Activated naive CD4-positive, alpha-beta T cell treated with anti-CD3 and anti-CD28 coated beads, Interleukin-2, amount 50 U/mL, for 24 hours (primary cell): ENCODE results near the gene SPINK6.

Experiments
- H3K27ac Mint-ChIP-seq: one replicate; pipeline ENCODE4 v1.8.0; 2021; ENCODE audit warnings: mild to moderate bottlenecking, mixed read lengths
- H3K27me3 Mint-ChIP-seq: one replicate; pipeline ENCODE4 v1.8.0; 2021; ENCODE audit warnings: mixed read lengths
- H3K36me3 Mint-ChIP-seq: one replicate; pipeline ENCODE4 v1.8.0; 2021; ENCODE audit warnings: mixed read lengths
- H3K4me1 Mint-ChIP-seq: one replicate; pipeline ENCODE4 v1.8.0; 2021; ENCODE audit warnings: mixed read lengths
- H3K4me3 Mint-ChIP-seq: one replicate; pipeline ENCODE4 v1.8.0; 2021; ENCODE audit warnings: mild to moderate bottlenecking, mixed read lengths
- H3K9me3 Mint-ChIP-seq: one replicate; pipeline ENCODE4 v1.8.0; 2021; ENCODE audit warnings: mixed read lengths

The SPINK6 gene, protein sequence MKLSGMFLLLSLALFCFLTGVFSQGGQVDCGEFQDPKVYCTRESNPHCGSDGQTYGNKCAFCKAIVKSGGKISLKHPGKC

GRCh38 chr5:148202531-148203203 is at the start of gene SPINK6:
SPINK6 (plus strand) TSS chr5:148203042; CDS start chr5:148203097, 55 bp downstream.
- no peaks in the 10 kb centered on the region for H3K4me1 Mint-ChIP-seq
- H3K36me3 Mint-ChIP-seq: no peaks in the 10 kb centered on the region
- H3K9me3 Mint-ChIP-seq: no peaks in the 10 kb centered on the region
- peaks cover 2% of the 10 kb centered on the region for H3K27me3 Mint-ChIP-seq
- no peak within 1 kb of the TSS for H3K4me3 Mint-ChIP-seq
- H3K27ac Mint-ChIP-seq: no peak within 1 kb of the TSS

GRCh38 chr5:148156609-148157008 is 46.2 kb upstream of the SPINK6 start:
- Mint-ChIP-seq H3K9me3 (no peaks in the 10 kb centered on the region), H3K36me3 (no peaks in the 10 kb centered on the region), H3K4me1 (no peaks in the 10 kb centered on the region), H3K27ac (no peak overlapping the region), H3K4me3 (no peak overlapping the region), H3K27me3 (peaks cover 2% of the 10 kb centered on the region)

GRCh38 chr5:148162038-148162437 is 40.8 kb upstream of the SPINK6 start:
- Mint-ChIP-seq H3K4me3 (no peak overlapping the region), H3K4me1 (no peaks in the 10 kb centered on the region), H3K36me3 (no peaks in the 10 kb centered on the region), H3K27me3 (peaks cover 3% of the 10 kb centered on the region), H3K27ac (no peak overlapping the region), H3K9me3 (no peaks in the 10 kb centered on the region)

GRCh38 chr5:148163345-148163744 is 39.5 kb upstream of the SPINK6 start:
- no peaks in the 10 kb centered on the region for H3K4me1 Mint-ChIP-seq
- no peaks in the 10 kb centered on the region for H3K36me3 Mint-ChIP-seq
- no peak overlapping the region for H3K27ac Mint-ChIP-seq
- peaks cover 3% of the 10 kb centered on the region for H3K27me3 Mint-ChIP-seq
- no peak overlapping the region for H3K4me3 Mint-ChIP-seq
- no peaks in the 10 kb centered on the region for H3K9me3 Mint-ChIP-seq

DNA sequence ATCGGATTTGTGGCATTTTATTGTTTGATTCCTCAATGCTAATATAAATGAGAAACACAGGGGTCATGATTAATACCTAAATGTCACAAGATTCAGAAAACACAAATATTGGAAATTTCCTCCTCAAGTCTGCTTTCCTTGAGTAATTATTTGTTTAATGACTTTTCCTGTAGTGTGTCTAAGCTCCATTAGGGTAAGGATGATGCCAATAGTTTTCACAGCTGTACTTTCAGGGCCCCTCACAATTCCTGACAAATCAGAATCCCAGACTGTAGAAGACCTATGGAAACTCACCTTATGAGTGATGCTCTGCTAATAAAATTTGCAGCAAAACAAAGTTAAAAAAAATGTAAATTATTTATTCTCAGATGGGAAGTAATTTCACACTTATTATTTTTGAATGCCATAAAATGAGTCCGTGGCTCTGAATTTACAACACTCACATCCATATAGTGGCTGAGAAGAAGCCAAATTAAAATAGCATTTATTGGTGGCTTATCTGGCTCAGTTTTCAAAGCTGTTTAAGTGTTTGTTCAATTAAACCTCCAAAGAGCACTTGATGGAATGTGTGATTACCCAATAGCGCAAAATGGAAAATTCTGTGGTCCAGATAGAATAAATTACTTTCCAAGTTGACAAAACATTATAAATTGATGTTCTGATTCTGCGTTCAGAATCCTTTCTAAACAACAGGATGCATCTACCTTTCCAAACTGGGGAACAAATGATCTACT is 36.1 kb upstream of the SPINK6 start:
- H3K9me3 Mint-ChIP-seq: no peaks in the 10 kb centered on the region
- peaks cover 3% of the 10 kb centered on the region for H3K27me3 Mint-ChIP-seq
- H3K4me3 Mint-ChIP-seq: no peak overlapping the region
- no peak overlapping the region for H3K27ac Mint-ChIP-seq
- H3K36me3 Mint-ChIP-seq: no peaks in the 10 kb centered on the region
- H3K4me1 Mint-ChIP-seq: no peaks in the 10 kb centered on the region

- Mint-ChIP-seq H3K27me3 (peaks cover 5% of the 10 kb centered on the region), H3K36me3 (no peaks in the 10 kb centered on the region), H3K4me3 (no peak within 1 kb of the TSS), H3K27ac (no peak within 1 kb of the TSS), H3K4me1 (no peaks in the 10 kb centered on the region), H3K9me3 (no peaks in the 10 kb centered on the region)
Observed at GRCh38 chr5:148168246-148168645, 34.6 kb upstream of the SPINK6 start, which contains the start of gene SPINK14. SPINK14 (plus strand) TSS chr5:148168546; CDS start chr5:148169733, 1,187 bp downstream.

- H3K27ac Mint-ChIP-seq: no peak overlapping the region
- no peaks in the 10 kb centered on the region for H3K36me3 Mint-ChIP-seq
- no peaks in the 10 kb centered on the region for H3K9me3 Mint-ChIP-seq
Observed at GRCh38 chr5:148172377-148172776, 30.5 kb upstream of the SPINK6 start.

DNA sequence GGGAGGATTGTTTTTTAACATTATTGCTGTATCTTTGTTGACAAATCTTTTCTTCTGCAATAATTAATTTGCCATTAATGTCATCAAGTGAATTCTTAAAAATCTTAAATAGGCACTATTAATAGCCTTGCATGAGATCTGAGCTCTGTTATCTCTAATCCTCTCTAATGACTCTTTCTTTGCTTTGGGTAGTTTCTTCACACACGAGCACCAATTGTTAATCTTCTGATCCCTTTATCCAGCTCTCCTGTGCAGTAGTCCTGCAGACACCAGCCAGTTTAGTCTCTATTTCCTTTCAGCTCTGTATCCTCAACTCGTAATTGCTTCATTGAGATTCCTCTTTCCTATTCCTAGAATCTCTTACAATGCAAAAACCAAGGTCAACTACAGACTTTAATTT is 26.4 kb upstream of the SPINK6 start:
- no peaks in the 10 kb centered on the region for H3K36me3 Mint-ChIP-seq
- H3K4me3 Mint-ChIP-seq: no peak overlapping the region

More at GRCh38 chr5:148172377-148172776, 30.5 kb upstream of the SPINK6 start:
- peaks cover 3% of the 10 kb centered on the region for H3K27me3 Mint-ChIP-seq
- H3K4me3 Mint-ChIP-seq: no peak overlapping the region
- no peaks in the 10 kb centered on the region for H3K4me1 Mint-ChIP-seq

DNA sequence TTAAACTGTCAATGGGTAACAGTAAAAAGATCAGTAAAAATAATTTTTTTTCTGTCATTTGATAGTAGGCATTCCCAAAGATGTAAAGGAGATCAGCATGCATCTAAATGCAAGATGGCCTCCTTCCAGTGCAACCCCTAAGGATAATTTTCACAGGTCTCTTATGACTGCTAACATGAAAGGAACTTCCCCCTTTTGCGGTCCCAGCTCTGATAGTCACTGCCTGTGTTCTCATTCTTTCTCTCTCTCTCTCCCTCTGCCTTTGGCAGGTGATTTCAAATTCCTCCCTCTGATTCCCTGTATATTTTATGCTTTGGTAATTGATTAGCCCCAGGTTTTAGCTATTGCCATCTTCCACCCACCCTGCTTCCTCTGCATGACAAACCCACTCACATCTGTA is 25.6 kb upstream of the SPINK6 start:
- no peaks in the 10 kb centered on the region for H3K9me3 Mint-ChIP-seq
- peaks cover 9% of the 10 kb centered on the region for H3K27me3 Mint-ChIP-seq
- H3K4me3 Mint-ChIP-seq: no peak overlapping the region
- H3K27ac Mint-ChIP-seq: no peak overlapping the region
- no peaks in the 10 kb centered on the region for H3K36me3 Mint-ChIP-seq
- no peaks in the 10 kb centered on the region for H3K4me1 Mint-ChIP-seq

More for the DNA sequence above, 26.4 kb upstream of the SPINK6 start:
- Mint-ChIP-seq H3K4me1 (no peaks in the 10 kb centered on the region), H3K27me3 (peaks cover 9% of the 10 kb centered on the region), H3K9me3 (no peaks in the 10 kb centered on the region), H3K27ac (no peak overlapping the region)

DNA sequence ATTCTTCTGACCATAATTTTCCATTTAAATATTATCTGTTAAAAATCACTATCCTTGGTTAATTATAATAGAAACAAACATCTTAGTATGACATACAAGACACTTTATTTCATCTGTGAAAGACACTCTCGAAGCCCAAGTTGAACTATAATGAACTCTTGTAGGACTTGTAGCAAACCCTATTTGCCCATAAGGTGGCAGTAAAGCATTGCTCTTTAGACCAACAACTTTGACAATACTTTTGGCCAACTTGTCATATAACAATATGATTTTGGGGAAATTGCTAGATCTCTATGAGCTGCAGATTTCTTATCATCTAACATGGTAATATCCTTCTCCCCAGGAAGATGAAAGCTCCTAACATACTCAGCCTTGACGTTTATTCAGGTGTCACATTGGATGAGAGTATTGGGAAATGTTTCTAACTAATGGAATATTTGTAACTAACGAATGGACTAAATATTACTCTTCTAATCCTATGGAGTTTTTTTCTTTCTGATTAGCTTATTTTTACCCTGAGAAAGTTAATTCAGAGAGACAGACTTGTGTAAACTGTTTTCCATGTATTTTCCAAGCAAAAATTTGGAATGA is 23.5 kb upstream of the SPINK6 start:
- no peaks in the 10 kb centered on the region for H3K4me1 Mint-ChIP-seq
- H3K4me3 Mint-ChIP-seq: no peak overlapping the region
- no peak overlapping the region for H3K27ac Mint-ChIP-seq
- H3K9me3 Mint-ChIP-seq: no peaks in the 10 kb centered on the region
- no peaks in the 10 kb centered on the region for H3K36me3 Mint-ChIP-seq
- peaks cover 9% of the 10 kb centered on the region for H3K27me3 Mint-ChIP-seq

GRCh38 chr5:148186248-148187003 is 16.4 kb upstream of the SPINK6 start:
- H3K4me3 Mint-ChIP-seq: no peak overlapping the region
- H3K27me3 Mint-ChIP-seq: peaks cover 10% of the 10 kb centered on the region
- no peaks in the 10 kb centered on the region for H3K36me3 Mint-ChIP-seq
- no peaks in the 10 kb centered on the region for H3K4me1 Mint-ChIP-seq
- H3K27ac Mint-ChIP-seq: no peak overlapping the region
- no peaks in the 10 kb centered on the region for H3K9me3 Mint-ChIP-seq

- peaks cover 8% of the 10 kb centered on the region for H3K27me3 Mint-ChIP-seq
Observed at GRCh38 chr5:148191010-148191409, 11.8 kb upstream of the SPINK6 start.

GRCh38 chr5:148193202-148193601 is 9.6 kb upstream of the SPINK6 start:
- no peak overlapping the region for H3K4me3 Mint-ChIP-seq
- H3K36me3 Mint-ChIP-seq: no peaks in the 10 kb centered on the region
- no peaks in the 10 kb centered on the region for H3K9me3 Mint-ChIP-seq
- peaks cover 5% of the 10 kb centered on the region for H3K27me3 Mint-ChIP-seq
- H3K4me1 Mint-ChIP-seq: no peaks in the 10 kb centered on the region
- H3K27ac Mint-ChIP-seq: no peak overlapping the region

More at GRCh38 chr5:148191010-148191409, 11.8 kb upstream of the SPINK6 start:
- Mint-ChIP-seq H3K4me1 (no peaks in the 10 kb centered on the region), H3K27ac (no peak overlapping the region), H3K9me3 (no peaks in the 10 kb centered on the region), H3K36me3 (no peaks in the 10 kb centered on the region), H3K4me3 (no peak overlapping the region)

DNA sequence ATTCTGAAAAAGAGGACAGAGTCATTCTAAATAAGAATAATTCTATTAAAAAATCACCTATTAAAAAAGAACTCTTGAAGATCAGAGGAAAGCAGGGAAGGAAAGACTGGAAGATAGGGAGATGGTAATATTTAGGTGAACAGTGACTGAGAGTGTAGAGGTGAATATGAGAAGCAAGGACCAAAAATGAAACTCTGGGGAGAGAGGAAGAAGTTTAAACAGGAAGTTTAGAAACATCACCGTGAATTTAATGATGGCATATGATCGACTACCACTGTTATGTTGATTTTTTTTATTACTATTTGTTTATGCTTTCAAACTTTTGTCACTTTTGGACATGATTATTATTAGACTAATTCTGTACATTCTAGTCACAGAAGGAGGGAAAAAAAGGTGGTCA is 1.7 kb upstream of the SPINK6 start:
- peaks cover 1% of the 10 kb centered on the region for H3K27me3 Mint-ChIP-seq
- H3K27ac Mint-ChIP-seq: no peak overlapping the region
- H3K4me1 Mint-ChIP-seq: no peaks in the 10 kb centered on the region
- no peak overlapping the region for H3K4me3 Mint-ChIP-seq
- H3K9me3 Mint-ChIP-seq: no peaks in the 10 kb centered on the region
- H3K36me3 Mint-ChIP-seq: no peaks in the 10 kb centered on the region

- Mint-ChIP-seq H3K4me3 (no peak overlapping the region), H3K27me3 (peaks cover 2% of the 10 kb centered on the region), H3K4me1 (no peaks in the 10 kb centered on the region), H3K27ac (no peak overlapping the region), H3K9me3 (no peaks in the 10 kb centered on the region), H3K36me3 (no peaks in the 10 kb centered on the region)
Observed at GRCh38 chr5:148205044-148205806, 2.4 kb downstream of the SPINK6 start.
